ENCODE measurements around the gene LEUTX. TPM values are rescaled to one million over a fixed set of nuclear protein-coding genes. Genes with fewer than 3 reads are reported as not detected.

The LEUTX gene
- total RNA-seq, 1 experiment from 2014 or later, result not detected

DNA sequence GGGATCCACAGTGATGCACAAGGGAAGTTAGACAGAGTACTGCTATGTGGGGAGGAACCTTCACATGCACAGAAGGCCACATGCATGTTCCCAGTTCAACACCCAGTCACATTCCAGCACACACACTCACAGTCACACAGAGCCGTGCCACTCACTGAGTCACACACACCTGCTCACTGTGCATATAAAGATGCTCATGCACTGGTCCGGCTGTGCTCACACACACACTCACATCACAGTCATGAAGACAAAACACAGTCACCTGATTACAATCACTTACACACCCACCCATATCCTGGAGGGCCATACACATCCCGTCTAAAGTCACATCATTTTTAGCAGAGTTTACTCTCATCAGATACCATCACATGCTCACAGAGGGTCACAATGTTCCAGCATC is 41.3 kb upstream of the LEUTX start:
- ChIA-PET POLR2A (ENCODE audit: low non-redundant PET) (no interaction called here), CTCF (no interaction called here)
- H3K27ac ChIP-seq (ENCODE audit: low read depth, low read length, poor library complexity, severe bottlenecking), result no peak overlapping the region
- TF ChIP-seq, protein P1, sequence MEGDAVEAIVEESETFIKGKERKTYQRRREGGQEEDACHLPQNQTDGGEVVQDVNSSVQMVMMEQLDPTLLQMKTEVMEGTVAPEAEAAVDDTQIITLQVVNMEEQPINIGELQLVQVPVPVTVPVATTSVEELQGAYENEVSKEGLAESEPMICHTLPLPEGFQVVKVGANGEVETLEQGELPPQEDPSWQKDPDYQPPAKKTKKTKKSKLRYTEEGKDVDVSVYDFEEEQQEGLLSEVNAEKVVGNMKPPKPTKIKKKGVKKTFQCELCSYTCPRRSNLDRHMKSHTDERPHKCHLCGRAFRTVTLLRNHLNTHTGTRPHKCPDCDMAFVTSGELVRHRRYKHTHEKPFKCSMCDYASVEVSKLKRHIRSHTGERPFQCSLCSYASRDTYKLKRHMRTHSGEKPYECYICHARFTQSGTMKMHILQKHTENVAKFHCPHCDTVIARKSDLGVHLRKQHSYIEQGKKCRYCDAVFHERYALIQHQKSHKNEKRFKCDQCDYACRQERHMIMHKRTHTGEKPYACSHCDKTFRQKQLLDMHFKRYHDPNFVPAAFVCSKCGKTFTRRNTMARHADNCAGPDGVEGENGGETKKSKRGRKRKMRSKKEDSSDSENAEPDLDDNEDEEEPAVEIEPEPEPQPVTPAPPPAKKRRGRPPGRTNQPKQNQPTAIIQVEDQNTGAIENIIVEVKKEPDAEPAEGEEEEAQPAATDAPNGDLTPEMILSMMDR (conservative IDR thresholded peaks at IDR 0.05; ENCODE audit: low read depth, low read length), result no peak
- no peak for TF ChIP-seq EZH2 (IDR thresholded peaks at IDR 0.05; ENCODE audit: borderline replicate concordance, low read depth, low read length, poor library complexity, severe bottlenecking)
- no peak overlapping the region for H3K4me3 ChIP-seq (ENCODE audit: low read depth, low read length, poor library complexity, severe bottlenecking)
- no TSS peak for BruUV-seq (replicated peaks)
- H3K27me3 ChIP-seq (replicated peaks; ENCODE audit: insufficient read depth, low read depth, low read length, poor library complexity), result peaks cover 42% of the 10 kb centered on the region
- intact Hi-C loops (cut with micrococcal nuclease; ENCODE audit: unreplicated experiment), result no loop called here
- H3K4me1 ChIP-seq (ENCODE audit: insufficient read depth, low read length, poor library complexity, severe bottlenecking), result no peaks in the 10 kb centered on the region
- no peaks in the 10 kb centered on the region for H3K9me3 ChIP-seq (ENCODE audit: low read depth, low read length, poor library complexity, severe bottlenecking)
- DNase-seq (ENCODE audit: low spot score), result no peak
- H3K36me3 ChIP-seq (ENCODE audit: insufficient read depth, low read length, poor library complexity, severe bottlenecking), result no peaks in the 10 kb centered on the region

DNA sequence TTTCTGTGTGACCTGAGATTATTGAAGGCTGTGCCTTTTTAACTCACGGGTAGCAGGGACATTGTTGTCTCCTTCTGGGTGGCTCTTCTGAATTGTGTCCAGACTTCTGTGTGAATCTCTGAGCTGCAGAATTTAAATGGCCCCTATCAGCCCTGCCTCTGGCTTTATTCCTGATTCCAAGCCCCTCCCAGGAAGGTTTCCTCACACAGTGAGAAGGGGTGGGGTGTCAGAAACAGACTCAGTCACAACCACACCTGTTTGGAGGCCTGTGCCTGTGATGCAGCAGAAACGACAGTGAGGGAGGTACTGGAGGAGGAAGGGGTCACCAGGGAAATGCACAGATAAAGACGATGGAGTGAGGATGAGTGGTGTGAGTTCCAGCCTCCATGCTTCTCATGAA is 40.8 kb upstream of the LEUTX start, which contains the start of gene CLC:
CLC (minus strand) TSS at position 139 of the 400 bp plus-strand sequence; CDS start at position 62, 77 bp downstream.
- POLR2A ChIA-PET (ENCODE audit: low non-redundant PET), result no interaction called here
- DNase-seq (ENCODE audit: low spot score), result no peak
- CTCF ChIA-PET, result no interaction called here
- Histone ChIP-seq H3K36me3 (ENCODE audit: insufficient read depth, low read length, poor library complexity, severe bottlenecking) (no peaks in the 10 kb centered on the region), H3K27me3 (replicated peaks; ENCODE audit: insufficient read depth, low read depth, low read length, poor library complexity) (peaks cover 48% of the 10 kb centered on the region), H3K4me1 (ENCODE audit: insufficient read depth, low read length, poor library complexity, severe bottlenecking) (no peaks in the 10 kb centered on the region), H3K4me3 (ENCODE audit: low read depth, low read length, poor library complexity, severe bottlenecking) (no peak within 1 kb of the TSS), H3K27ac (ENCODE audit: low read depth, low read length, poor library complexity, severe bottlenecking) (no peak within 1 kb of the TSS), H3K9me3 (ENCODE audit: low read depth, low read length, poor library complexity, severe bottlenecking) (no peaks in the 10 kb centered on the region)
- no TSS peak for BruUV-seq (replicated peaks)
- intact Hi-C loops (cut with micrococcal nuclease; ENCODE audit: unreplicated experiment), result no loop called here
- TF ChIP-seq EZH2 (IDR thresholded peaks at IDR 0.05; ENCODE audit: borderline replicate concordance, low read depth, low read length, poor library complexity, severe bottlenecking), result no peak
- TF ChIP-seq, protein P1 (conservative IDR thresholded peaks at IDR 0.05; ENCODE audit: low read depth, low read length), result no peak

DNA sequence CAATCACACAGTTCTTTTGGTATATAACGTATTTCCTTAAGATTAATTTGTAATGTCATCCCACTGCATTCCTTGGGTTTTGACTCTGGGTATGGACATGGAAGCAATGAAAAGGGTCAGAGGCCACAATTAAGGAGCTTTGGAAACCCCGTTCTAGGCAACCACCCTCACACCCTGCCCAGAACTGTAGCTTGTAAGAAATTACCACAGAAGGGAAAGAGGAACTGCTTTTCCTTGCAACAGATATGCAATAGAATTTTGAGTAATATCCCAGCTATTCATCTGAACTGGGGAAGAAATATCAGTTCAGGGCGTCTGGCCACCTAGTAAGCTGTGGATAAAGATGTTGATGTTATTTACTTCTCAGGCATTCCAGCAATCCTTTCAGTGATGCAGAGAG is 39.8 kb upstream of the LEUTX start:
- POLR2A ChIA-PET (ENCODE audit: low non-redundant PET), result no interaction called here
- intact Hi-C loops (cut with micrococcal nuclease; ENCODE audit: unreplicated experiment), result no loop called here

More for the DNA sequence above, 39.8 kb upstream of the LEUTX start:
- no peak for TF ChIP-seq EZH2 (IDR thresholded peaks at IDR 0.05; ENCODE audit: borderline replicate concordance, low read depth, low read length, poor library complexity, severe bottlenecking)
- TF ChIP-seq, protein P1 (conservative IDR thresholded peaks at IDR 0.05; ENCODE audit: low read depth, low read length), result no peak
- Histone ChIP-seq H3K9me3 (ENCODE audit: low read depth, low read length, poor library complexity, severe bottlenecking) (no peaks in the 10 kb centered on the region), H3K27ac (ENCODE audit: low read depth, low read length, poor library complexity, severe bottlenecking) (no peak overlapping the region), H3K4me1 (ENCODE audit: insufficient read depth, low read length, poor library complexity, severe bottlenecking) (no peaks in the 10 kb centered on the region), H3K27me3 (replicated peaks; ENCODE audit: insufficient read depth, low read depth, low read length, poor library complexity) (peaks cover 50% of the 10 kb centered on the region), H3K36me3 (ENCODE audit: insufficient read depth, low read length, poor library complexity, severe bottlenecking) (no peaks in the 10 kb centered on the region), H3K4me3 (ENCODE audit: low read depth, low read length, poor library complexity, severe bottlenecking) (no peak overlapping the region)
- CTCF ChIA-PET, result no interaction called here
- BruUV-seq (replicated peaks), result no TSS peak
- DNase-seq (ENCODE audit: low spot score), result no peak

Data from A673 (cell line).